ENCODE measurements around the gene ABHD18. TPM values are rescaled to one million over a fixed set of nuclear protein-coding genes. Genes with fewer than 3 reads are reported as not detected.
"Not testable (repeated sequence)": the region's sequence is repeated elsewhere in the genome, so short reads cannot be mapped to it uniquely, and the experiment has no call there.

The ABHD18 gene
- total RNA-seq, 2 experiments from 2014 or later = 21.0 to 23.7 TPM

DNA sequence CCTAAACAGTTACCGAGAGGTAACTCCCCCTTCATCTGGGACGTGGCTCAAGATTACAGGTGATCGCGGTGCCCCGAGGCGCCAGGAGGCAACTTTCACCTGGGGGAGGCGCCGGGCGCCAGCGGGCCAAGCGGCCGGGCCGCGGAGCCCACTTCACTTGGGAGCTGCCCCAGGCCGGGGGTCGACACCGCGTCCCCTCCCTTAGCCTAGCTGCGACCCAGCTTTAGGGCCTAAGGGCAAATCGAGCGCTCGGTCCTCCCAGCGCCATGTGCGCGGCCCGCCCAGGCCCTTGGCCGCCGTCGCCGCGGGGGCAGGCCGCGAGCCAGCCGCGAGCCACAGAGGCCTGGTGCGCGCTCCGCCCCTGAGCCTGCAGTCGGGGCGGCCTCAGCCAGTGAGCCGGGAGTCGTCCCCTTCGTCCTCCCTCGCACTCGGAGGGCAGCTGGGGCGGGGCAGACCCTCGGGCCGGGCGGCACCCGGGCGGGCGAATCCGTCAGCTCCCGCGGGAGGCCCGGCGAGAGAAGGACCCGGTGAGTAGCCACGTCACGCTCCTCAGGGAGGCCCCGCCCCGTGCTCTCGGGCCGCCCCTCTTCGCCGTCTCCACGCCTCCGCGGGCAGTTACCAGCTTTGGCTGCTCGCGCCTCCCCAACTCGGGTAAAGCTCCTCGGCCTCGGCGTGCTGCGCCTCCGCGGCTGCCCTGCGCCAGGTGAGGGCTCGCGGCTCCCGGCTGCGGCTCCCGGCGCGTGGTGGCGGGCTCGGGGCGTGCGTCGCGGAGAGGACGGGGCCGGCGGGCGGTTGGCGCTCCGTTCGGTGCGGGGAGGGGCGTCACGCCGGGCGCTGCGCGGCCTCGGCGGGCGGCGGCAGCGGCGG is 95.7 kb downstream of the ABHD18 start, which contains the start of gene LARP1B:
LARP1B (plus strand) TSS at position 614 of the 867 bp plus-strand sequence. CDS start 13,640 bp downstream, outside the sequence.
- peak within 1 kb of the TSS; percentile 78 for H3K4me3 Mint-ChIP-seq
- no peaks in the 10 kb centered on the region for H3K9me3 Mint-ChIP-seq (ENCODE audit: low read depth)
- peaks cover 3% of the 10 kb centered on the region for H3K27me3 Mint-ChIP-seq
- no peaks in the 10 kb centered on the region for H3K36me3 Mint-ChIP-seq
- CTCF ChIA-PET = interaction anchor here (1.3 to 1.9 kb wide), 5 partner anchors 8 to 95 kb away, joined by 3 to 8 read pairs (median 5); partner anchors contain the start of genes ABHD18 and MFSD8
- peaks cover 15% of the 10 kb centered on the region for H3K4me1 Mint-ChIP-seq
- peak; percentile 91 for ATAC-seq
- peak within 1 kb of the TSS; percentile 85 for H3K27ac Mint-ChIP-seq
- DNase-seq = peak; percentile 95

DNA sequence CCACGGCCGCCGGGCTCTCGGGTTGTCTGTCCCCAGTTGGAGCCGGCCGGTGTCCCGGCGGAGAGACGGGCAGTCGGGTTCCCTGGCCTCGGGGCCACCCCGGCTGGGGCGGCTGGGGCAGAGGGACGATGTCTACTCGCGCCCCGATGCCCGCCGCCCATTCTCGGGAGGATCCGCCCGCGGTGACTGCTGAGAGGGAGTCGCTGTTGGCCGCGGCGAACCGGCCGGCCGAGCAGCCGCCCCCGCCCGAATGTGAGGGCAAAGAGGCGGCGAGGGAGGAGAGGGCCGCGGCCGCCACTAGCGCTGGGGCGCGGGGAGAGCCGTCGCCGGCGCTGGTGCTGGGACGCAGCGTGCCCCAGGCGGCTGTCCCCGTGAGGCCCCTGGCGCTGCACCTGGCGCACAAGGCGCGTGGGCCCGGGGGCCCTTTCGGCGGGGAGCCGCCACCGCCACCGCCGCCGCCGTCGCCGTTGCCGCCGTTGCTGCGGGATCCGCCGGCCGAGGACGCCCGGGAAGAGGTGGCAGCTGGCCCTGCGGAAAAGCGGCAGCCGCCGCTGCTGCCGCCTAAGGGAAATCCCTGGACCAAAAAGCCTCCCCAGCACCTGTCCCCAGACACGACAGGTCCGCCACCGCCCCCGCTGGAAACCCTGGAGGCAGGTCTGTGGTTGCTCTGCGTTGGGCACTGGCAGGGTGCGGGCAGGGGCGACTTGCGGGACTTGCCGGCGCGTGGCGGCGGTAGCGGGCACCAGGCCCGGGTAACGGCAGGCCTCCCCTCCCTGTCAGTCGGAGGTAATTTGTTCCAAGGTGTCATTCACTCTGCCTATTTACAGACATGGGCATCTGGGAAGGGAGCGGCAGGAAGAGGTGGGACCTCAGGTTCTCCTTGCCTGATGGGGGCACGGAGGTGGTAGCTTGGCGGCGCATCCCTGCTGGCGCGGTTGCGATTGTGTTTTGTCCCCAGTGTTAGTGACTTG is 96.6 kb downstream of the ABHD18 start:
- peaks cover 15% of the 10 kb centered on the region for H3K4me1 Mint-ChIP-seq
- DNase-seq = peak; percentile 67
- peak; percentile 38 for ATAC-seq
- H3K4me3 Mint-ChIP-seq = peak overlapping the region; percentile 78
- CTCF ChIA-PET = interaction anchor here (0.7 to 1.9 kb wide), 5 partner anchors 10 to 257 kb away, joined by 3 to 6 read pairs (median 4); partner anchors contain the start of genes ABHD18 and MFSD8
- no peaks in the 10 kb centered on the region for H3K36me3 Mint-ChIP-seq
- peak overlapping the region; percentile 71 for H3K27ac Mint-ChIP-seq
- H3K27me3 Mint-ChIP-seq = no peaks in the 10 kb centered on the region
- H3K9me3 Mint-ChIP-seq (ENCODE audit: low read depth) = no peaks in the 10 kb centered on the region

DNA sequence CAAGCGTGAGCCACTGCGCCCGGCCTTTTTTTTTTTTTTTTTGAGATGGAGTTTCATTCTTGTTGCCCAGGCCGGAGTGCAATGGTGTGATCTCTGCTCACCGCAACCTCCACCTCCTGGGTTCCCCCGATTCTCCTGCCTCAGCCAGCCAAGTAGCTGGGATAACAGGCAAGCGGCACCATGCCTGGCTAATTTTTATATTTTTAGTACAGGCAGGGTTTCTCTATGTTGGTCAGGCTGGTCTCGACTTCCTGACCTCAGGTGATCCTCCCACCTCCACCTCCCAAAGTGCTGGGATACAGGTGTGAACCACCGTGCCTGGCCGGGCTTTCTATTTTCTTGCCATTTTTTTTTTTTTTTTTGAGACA is 101.2 kb downstream of the ABHD18 start:
- H3K4me1 Mint-ChIP-seq; ATAC-seq; H3K27ac Mint-ChIP-seq; H3K9me3 Mint-ChIP-seq (ENCODE audit: low read depth); H3K27me3 Mint-ChIP-seq; DNase-seq; H3K4me3 Mint-ChIP-seq; CTCF ChIA-PET; H3K36me3 Mint-ChIP-seq: not testable (repeated sequence)

DNA sequence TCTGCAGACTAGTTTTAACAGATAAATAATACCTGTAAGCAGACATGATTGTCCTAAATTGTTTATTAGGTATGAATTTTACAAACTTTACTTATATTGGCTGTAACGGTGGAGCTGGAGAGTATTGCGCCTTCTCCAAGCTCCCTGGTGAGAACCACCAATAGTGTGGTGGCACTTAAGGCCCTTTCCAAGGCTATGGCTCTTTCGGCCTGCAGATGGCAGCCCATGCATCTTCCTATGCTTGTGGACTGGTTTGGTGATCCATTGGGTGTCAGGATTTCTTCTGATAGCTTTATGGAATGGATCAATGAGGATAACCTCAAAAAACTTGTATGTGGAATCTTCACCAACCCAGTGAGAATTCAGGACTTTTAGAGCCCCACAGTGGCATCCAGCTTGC is 103.7 kb downstream of the ABHD18 start:
- Mint-ChIP-seq H3K27me3 (no peaks in the 10 kb centered on the region), H3K9me3 (ENCODE audit: low read depth) (no peaks in the 10 kb centered on the region), H3K27ac (no peak overlapping the region), H3K36me3 (peaks cover 1% of the 10 kb centered on the region), H3K4me3 (no peak overlapping the region), H3K4me1 (peaks cover 2% of the 10 kb centered on the region)
- CTCF ChIA-PET = interaction anchor here (1.4 kb wide), 1 partner anchor 9 kb away, joined by 4 read pairs; no protein-coding TSS in a partner anchor
- DNase-seq (peak; percentile 41), ATAC-seq (peak; percentile 61)

DNA sequence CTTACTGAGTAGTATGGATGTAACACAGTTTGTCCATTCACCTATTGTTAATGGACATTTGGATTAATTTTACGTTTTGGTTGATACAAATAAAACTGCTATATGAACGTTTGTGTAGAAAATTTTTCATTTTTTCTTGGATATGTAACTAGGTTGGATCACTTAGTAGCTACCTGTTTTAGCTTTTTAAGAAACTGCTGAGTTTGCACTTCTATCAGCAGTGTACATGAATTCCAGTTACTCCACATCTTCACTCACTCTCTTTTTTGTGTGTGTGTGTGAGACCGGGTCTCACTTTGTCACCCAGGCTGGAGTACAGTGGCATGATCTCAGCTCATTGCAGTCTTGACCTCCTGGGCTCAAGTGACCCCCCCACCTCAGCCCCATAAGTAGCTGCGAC is 111.3 kb downstream of the ABHD18 start:
- Mint-ChIP-seq H3K9me3 (ENCODE audit: low read depth) (no peaks in the 10 kb centered on the region), H3K36me3 (peaks cover 21% of the 10 kb centered on the region), H3K4me3 (no peak overlapping the region), H3K27me3 (no peaks in the 10 kb centered on the region), H3K4me1 (no peaks in the 10 kb centered on the region), H3K27ac (no peak overlapping the region)
- DNase-seq = no peak
- ATAC-seq = no peak
- CTCF ChIA-PET = interaction anchor here (1.3 kb wide), 1 partner anchor 16 kb away, joined by 3 read pairs; the partner anchor contains the start of gene LARP1B

Other genes starting within 250 kb of the ABHD18 start
- gene SLC25A31, start 235.0 kb upstream of the ABHD18 start, total RNA-seq = not detected
- 1 to 10 TPM in 1 of 2 experiments, under 1 TPM in 1; 0.15 to 1.3 TPM for gene HSPA4L, start 183.1 kb upstream of the ABHD18 start, total RNA-seq
- gene PLK4, start 84.5 kb upstream of the ABHD18 start, total RNA-seq = 10 to 100 TPM; 60.1 to 66.1 TPM
- 10 to 100 TPM; 19.9 to 24.6 TPM for gene MFSD8, start 233 bp upstream of the ABHD18 start, total RNA-seq
- gene LARP1B, start 95.9 kb downstream of the ABHD18 start, total RNA-seq = 10 to 100 TPM; 13.4 to 15.3 TPM

Data from activated CD8-positive, alpha-beta memory T cell treated with anti-CD3 and anti-CD28 coated beads, Interleukin-2, amount 10 ng/mL, durations not matched to agents 7 days and 5 days (primary cell).